Body of pancreas (tissue), 4 donors: ENCODE data around the gene UBE2L5.
A peak's percentile ranks its signal among the peaks of the same experiment; 100 is the strongest.

Experiments used
- POLR2A ChIP-seq, 3 donors: fragments of 450-650 bp; IDR thresholded peaks; one replicate each; pipeline ENCODE4 v1.6.1; 2016; ENCODE audit warnings: antibody characterized with exemption in 3 of 3, mild to moderate bottlenecking in 2 of 3
- TF ChIP-seq, protein P1 (sequence below), 7 experiments: fragments of 450-650 bp in 4 of 7; fragments of 200-600 bp in 3 of 7; sonication (generic) in 3 of 7; IDR thresholded peaks; one replicate each; pipeline ENCODE4 v1.5.1; 2016 to 2019; ENCODE audit warnings: antibody characterized with exemption in 7 of 7

DNA sequence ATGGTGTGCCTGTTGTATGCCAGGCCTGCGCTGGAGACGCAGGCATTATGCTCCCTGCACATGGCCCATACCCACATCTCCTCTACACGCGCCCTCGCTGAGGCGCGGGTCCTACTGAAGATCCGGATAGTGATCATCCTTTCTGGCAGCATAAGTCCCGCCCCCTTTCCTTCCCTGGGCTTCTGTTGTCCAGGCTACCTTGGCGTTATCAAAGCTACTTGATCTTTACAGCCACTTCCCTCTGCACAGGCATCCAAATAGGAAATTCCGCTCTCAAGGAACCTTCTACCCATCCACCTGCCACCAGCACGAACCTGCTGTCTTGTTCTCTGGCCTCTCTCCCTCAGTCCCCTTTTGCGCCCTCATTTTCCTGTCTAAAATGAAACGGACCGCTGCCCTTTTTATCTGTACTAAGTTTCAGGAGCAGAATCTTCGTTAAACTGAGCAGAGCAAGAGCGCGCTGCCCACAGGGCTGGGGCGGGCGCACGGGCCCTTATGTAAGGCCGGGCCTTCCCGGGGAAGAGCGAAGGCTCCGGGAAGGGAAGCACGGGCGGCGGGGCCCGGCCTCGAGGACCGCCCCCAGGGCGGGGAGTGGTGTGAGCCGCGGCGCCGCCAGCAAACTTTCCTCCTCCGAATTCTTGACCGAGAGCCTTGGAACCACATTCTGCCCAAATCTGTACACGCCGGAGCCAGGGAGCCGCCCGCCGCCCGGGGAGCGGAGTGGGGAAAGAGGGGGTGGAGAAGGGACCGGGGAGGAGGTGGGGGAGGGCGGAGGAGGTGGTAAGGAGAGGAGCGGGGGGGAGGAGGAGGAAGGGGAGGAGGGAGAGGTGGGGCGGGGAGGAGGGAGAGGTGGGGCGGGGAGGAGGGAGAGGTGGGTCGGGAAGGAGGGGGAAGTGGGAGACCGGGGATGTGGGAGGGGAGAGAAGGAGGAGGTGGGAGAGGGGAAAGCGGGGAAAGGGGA is 920 bp upstream of the UBE2L5 start:
- TF ChIP-seq, protein P1, sequence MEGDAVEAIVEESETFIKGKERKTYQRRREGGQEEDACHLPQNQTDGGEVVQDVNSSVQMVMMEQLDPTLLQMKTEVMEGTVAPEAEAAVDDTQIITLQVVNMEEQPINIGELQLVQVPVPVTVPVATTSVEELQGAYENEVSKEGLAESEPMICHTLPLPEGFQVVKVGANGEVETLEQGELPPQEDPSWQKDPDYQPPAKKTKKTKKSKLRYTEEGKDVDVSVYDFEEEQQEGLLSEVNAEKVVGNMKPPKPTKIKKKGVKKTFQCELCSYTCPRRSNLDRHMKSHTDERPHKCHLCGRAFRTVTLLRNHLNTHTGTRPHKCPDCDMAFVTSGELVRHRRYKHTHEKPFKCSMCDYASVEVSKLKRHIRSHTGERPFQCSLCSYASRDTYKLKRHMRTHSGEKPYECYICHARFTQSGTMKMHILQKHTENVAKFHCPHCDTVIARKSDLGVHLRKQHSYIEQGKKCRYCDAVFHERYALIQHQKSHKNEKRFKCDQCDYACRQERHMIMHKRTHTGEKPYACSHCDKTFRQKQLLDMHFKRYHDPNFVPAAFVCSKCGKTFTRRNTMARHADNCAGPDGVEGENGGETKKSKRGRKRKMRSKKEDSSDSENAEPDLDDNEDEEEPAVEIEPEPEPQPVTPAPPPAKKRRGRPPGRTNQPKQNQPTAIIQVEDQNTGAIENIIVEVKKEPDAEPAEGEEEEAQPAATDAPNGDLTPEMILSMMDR (IDR thresholded peaks at IDR 0.05), result no peak
- TF ChIP-seq POLR2A (IDR thresholded peaks at IDR 0.05), result peak; percentile 70 to 94 (median 91)
